ENCODE measurements around the gene CYB5R4.
"Not testable (repeated sequence)": the region's sequence is repeated elsewhere in the genome, so short reads cannot be mapped to it uniquely, and the experiment has no call there.

DNA sequence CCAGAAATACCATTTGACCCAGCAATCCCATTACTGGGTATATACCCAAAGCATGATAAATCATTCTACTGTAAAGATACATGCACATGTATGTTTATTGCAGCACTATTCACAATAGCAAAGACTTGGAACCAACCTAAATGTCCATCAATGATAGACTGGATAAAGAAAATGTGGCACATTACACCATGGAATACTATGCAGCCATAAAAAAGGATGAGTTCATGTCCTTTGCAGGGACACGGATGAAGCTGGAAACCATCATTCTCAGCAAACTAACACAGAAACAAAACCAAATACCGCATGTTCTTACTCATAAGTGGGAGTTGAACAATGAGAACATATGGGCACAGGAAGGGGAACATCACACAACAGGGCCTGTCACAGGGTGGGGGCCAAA is 88.5 kb downstream of the CYB5R4 start:
- TF ChIP-seq, protein P1, sequence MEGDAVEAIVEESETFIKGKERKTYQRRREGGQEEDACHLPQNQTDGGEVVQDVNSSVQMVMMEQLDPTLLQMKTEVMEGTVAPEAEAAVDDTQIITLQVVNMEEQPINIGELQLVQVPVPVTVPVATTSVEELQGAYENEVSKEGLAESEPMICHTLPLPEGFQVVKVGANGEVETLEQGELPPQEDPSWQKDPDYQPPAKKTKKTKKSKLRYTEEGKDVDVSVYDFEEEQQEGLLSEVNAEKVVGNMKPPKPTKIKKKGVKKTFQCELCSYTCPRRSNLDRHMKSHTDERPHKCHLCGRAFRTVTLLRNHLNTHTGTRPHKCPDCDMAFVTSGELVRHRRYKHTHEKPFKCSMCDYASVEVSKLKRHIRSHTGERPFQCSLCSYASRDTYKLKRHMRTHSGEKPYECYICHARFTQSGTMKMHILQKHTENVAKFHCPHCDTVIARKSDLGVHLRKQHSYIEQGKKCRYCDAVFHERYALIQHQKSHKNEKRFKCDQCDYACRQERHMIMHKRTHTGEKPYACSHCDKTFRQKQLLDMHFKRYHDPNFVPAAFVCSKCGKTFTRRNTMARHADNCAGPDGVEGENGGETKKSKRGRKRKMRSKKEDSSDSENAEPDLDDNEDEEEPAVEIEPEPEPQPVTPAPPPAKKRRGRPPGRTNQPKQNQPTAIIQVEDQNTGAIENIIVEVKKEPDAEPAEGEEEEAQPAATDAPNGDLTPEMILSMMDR (IDR thresholded peaks at IDR 0.05): not testable (repeated sequence)
- TF ChIP-seq ZFX (IDR thresholded peaks at IDR 0.05; ENCODE audit: borderline replicate concordance): not testable (repeated sequence)

All from 22Rv1 (cell line).